DND-41 (cell line): ENCODE results near the gene APOD.
"Not testable (repeated sequence)": the region's sequence is repeated elsewhere in the genome, so short reads cannot be mapped to it uniquely, and the experiment has no call there.

Experiments
- ATAC-seq: fragments of 200-7000 bp; cut with Tn5 transposase; 3 replicates; pipeline ENCODE4 v1.9.1; 2021; ENCODE audit warnings: low read depth; ENCODE audit not compliant: insufficient read depth
- DNase-seq: peaks from one replicate; pipeline ENCODE4 v3.0.0-alpha.2; 2020
- H2AFZ ChIP-seq: 2 replicates; pipeline ENCODE4 v1.6.0; 2012; ENCODE audit warnings: low read depth, low read length
- H3K27ac ChIP-seq: 2 replicates; pipeline ENCODE4 v1.5.1; 2012; ENCODE audit warnings: low read length, inconsistent platforms
- H3K27me3 ChIP-seq: fragments of 200-600 bp; sonication (generic); 2 replicates; pipeline ENCODE4 v1.6.0; 2012; ENCODE audit warnings: low read length, mild to moderate bottlenecking, inconsistent platforms; ENCODE audit not compliant: insufficient read depth, poor library complexity
- H3K36me3 ChIP-seq: 2 replicates; pipeline ENCODE4 v1.5.1; 2012; ENCODE audit warnings: low read length, inconsistent platforms; ENCODE audit not compliant: insufficient read depth
- H3K4me1 ChIP-seq: 2 replicates; pipeline ENCODE4 v1.5.1; 2012; ENCODE audit warnings: mild to moderate bottlenecking, low read length; ENCODE audit not compliant: insufficient read depth
- H3K4me2 ChIP-seq: 2 replicates; pipeline ENCODE4 v1.6.0; 2012; ENCODE audit warnings: mild to moderate bottlenecking, moderate library complexity, low read length, inconsistent platforms; ENCODE audit not compliant: insufficient read depth
- H3K4me3 ChIP-seq, 2 experiments: fragments of 200-600 bp in 1 of 2; shearing (Covaris generic) in 1 of 2; 2 replicates each; pipeline ENCODE4 v1.5.1; 2012 to 2016; ENCODE audit warnings: inconsistent platforms in 2 of 2, low read length in 2 of 2, mild to moderate bottlenecking in 2 of 2, low read depth in 1 of 2, moderate library complexity in 1 of 2
- H3K79me2 ChIP-seq: 2 replicates; pipeline ENCODE4 v1.6.0; 2012; ENCODE audit warnings: low read length, inconsistent platforms; ENCODE audit not compliant: insufficient read depth
- H3K9ac ChIP-seq: 2 replicates; pipeline ENCODE4 v1.6.0; 2012; ENCODE audit warnings: low read depth, mild to moderate bottlenecking, inconsistent platforms, low read length, moderate library complexity
- H3K9me3 ChIP-seq: 2 replicates; pipeline ENCODE4 v1.5.1; 2012; ENCODE audit warnings: low read length, moderate library complexity, mild to moderate bottlenecking, inconsistent platforms; ENCODE audit not compliant: insufficient read depth, severe bottlenecking
- H4K20me1 ChIP-seq: 2 replicates; pipeline ENCODE4 v1.6.0; 2012; ENCODE audit warnings: low read length; ENCODE audit not compliant: insufficient read depth

Gene APOD

DNA sequence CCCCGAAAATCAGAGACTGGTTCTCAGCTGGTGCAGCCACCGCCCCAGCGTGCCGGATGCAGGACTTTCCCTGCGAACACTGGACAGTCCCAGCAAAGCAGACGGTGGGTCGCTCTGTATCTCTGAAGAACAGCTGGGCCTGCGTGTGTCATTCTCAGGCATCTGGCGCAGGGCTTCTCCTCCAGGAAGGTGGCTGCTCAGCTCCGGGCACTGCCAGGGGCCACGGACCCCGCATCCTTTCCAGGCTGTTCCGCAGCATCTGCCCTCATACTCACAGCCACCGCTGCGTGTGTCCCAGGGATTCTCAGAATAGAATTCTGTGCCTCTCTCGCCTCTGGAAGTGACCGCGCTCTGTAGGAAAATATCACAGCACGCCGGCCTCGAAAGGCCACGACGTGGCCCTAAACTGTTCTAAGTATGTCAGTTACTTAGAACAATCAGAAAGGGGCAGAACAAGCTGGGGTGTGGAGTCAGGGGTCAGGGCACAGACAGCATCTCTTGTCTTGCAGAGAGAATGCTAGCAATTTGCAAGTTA, 44.7 kb upstream of the APOD start:
- ATAC-seq, DNase-seq, H3K4me1 ChIP-seq, H3K9me3 ChIP-seq, H3K27ac ChIP-seq, H3K4me3 ChIP-seq, H3K36me3 ChIP-seq, H4K20me1 ChIP-seq, H3K9ac ChIP-seq, H3K79me2 ChIP-seq, H2AFZ ChIP-seq, H3K27me3 ChIP-seq, H3K4me2 ChIP-seq: not testable (repeated sequence)

DNA sequence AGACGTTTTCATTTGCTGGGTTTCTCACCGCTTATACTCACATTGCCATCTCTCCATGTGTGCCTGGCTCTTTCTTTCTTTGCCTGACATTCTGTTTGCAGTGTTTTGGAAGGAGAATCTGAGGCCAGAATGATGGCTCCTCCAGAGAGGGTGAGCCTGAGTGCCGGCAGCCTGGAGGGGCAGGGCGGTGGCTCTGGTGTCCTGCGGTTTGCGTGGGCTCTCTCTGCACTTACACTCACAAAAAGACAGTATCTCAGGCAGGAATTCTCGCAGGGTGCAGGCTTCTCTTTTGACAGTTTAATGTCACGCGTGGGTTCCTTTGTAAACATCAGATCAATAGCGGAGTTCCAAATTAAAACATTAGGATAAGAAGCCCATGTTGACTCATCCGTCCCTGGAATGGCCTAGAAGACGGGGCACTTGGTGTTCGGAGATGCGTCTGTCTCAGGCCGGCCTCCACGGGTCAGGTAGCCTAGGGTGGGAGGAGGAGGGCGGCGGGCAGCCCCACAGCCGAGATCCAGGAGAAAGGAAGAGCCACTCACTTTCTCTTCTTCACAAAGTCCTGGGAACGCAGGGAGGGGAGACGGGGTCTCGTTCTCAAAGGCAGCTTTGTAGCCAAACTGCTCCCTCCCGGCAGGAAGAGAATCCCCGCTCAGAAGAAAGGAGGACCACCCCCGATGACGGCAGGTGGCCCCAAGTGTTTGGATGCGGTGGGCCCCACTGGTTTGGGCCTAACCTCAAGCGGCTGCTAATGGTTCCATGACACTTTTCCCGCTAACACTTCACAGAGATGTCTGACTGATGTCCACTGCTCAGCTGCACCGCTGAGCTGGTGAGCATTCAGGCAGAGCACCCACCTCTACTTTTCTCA, 44.0 kb upstream of the APOD start:
- not testable (repeated sequence) for H3K4me3 ChIP-seq, H3K27ac ChIP-seq, H3K9ac ChIP-seq, H3K4me2 ChIP-seq, H3K27me3 ChIP-seq, ATAC-seq, H3K36me3 ChIP-seq, H3K9me3 ChIP-seq, DNase-seq, H3K4me1 ChIP-seq, H4K20me1 ChIP-seq, H2AFZ ChIP-seq, H3K79me2 ChIP-seq

- not testable (repeated sequence) for H3K4me1 ChIP-seq, H4K20me1 ChIP-seq, H3K27me3 ChIP-seq, H3K9me3 ChIP-seq, H3K9ac ChIP-seq, H2AFZ ChIP-seq, H3K36me3 ChIP-seq, H3K79me2 ChIP-seq, H3K27ac ChIP-seq
- DNase-seq (peak; percentile 76), ATAC-seq (peak; percentile 81)
- H3K4me3 ChIP-seq, result peak overlapping the region in 1 of 2 experiments; percentile 45; a peak in 2 of 4 replicates
- H3K4me2 ChIP-seq, result peak overlapping the region; percentile 54
Observed at GRCh38 chr3:195624603-195625560, 41.1 kb upstream of the APOD start.

GRCh38 chr3:195624171-195624570, 40.4 kb upstream of the APOD start:
- DNase-seq, H3K9me3 ChIP-seq, H3K4me1 ChIP-seq, H2AFZ ChIP-seq, H4K20me1 ChIP-seq, H3K36me3 ChIP-seq, H3K4me3 ChIP-seq, H3K27ac ChIP-seq, H3K4me2 ChIP-seq, H3K79me2 ChIP-seq, H3K27me3 ChIP-seq, H3K9ac ChIP-seq: not testable (repeated sequence)
- peak; percentile 1; the same call in 1 of the 3 replicates for ATAC-seq

GRCh38 chr3:195623217-195623965, 39.7 kb upstream of the APOD start:
- ATAC-seq, H3K27ac ChIP-seq, H3K4me3 ChIP-seq, H3K9me3 ChIP-seq, H3K79me2 ChIP-seq, H2AFZ ChIP-seq, H3K4me1 ChIP-seq, H3K36me3 ChIP-seq, H3K9ac ChIP-seq, H3K27me3 ChIP-seq, H4K20me1 ChIP-seq, DNase-seq, H3K4me2 ChIP-seq: not testable (repeated sequence)

DNA sequence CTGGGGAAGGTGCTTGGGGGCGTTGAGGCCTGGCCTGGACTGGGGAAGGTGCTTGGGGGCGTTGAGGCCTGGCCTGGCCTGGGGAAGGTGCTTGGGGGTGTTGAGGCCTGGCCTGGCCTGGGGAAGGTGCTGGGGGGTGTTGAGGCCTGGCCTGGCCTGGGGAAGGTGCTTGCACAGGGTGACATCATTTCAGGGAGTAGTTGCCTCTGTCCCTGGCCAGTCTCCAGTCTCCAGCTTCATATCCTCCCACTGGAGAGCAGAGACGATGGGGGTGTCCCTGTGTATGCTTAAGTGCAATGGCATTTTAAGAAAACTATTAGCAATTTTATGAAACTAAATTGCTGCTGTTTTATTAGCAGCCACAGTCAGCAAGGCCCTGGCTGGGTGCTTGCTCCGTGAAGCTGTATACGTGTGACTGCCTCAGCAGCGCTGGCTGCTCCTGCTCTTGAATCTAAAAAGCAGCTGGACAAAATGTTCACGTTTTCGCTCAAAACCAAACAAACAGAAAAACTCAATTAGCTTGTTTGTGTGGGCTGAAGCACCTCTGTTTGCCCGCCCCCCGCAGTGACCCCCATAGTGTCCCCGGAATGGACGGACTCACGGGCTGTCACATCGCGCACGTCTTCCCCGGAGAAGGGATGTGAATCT, 38.9 kb upstream of the APOD start:
- H3K9ac ChIP-seq, result not testable (repeated sequence)

DNA sequence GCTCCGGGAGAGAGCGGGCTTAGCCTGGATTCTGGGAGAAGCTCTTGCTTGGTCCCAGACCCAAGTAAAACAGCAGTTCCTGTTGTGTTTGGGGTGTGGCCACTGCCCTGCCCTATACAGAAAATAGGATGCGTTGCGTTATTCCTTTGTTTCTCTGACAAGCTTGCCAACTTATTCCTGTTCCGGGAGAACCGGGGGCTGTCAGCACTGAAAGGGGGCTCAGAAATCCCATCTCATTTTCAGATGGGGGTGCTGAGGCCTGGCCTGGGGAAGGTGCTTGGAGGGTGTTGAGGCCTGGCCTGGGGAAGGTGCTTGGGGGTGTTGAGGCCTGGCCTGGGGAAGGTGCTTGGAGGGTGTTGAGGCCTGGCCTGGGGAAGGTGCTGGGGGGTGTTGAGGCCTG, 38.3 kb upstream of the APOD start:
- not testable (repeated sequence) for H2AFZ ChIP-seq, ATAC-seq, H3K9ac ChIP-seq, H3K9me3 ChIP-seq, H3K27ac ChIP-seq, H3K27me3 ChIP-seq, H3K36me3 ChIP-seq, DNase-seq, H4K20me1 ChIP-seq, H3K4me2 ChIP-seq, H3K79me2 ChIP-seq, H3K4me1 ChIP-seq, H3K4me3 ChIP-seq

More for the DNA sequence above, 38.9 kb upstream of the APOD start:
- H3K9me3 ChIP-seq, H3K36me3 ChIP-seq, H3K4me3 ChIP-seq, DNase-seq, H2AFZ ChIP-seq, H3K4me2 ChIP-seq, H3K27me3 ChIP-seq, H4K20me1 ChIP-seq, ATAC-seq, H3K79me2 ChIP-seq, H3K4me1 ChIP-seq, H3K27ac ChIP-seq: not testable (repeated sequence)
